Panc1 (cell line): ENCODE results near the gene ZNF710. TPM values are rescaled to one million over a fixed set of nuclear protein-coding genes. Genes with fewer than 3 reads are reported as not detected.

Experiments
- ATAC-seq: fragments of 200-7000 bp; cut with Tn5 transposase; 2 replicates; pipeline ENCODE4 v1.9.1; 2020; ENCODE audit warnings: mild to moderate bottlenecking, moderate library complexity
- BruUV-seq: library from RNA; stranded (reverse); fragments of 400-500 nt; replicated peaks from 2 replicates; lab custom pipeline; 2021; lab: Mats Ljungman, UMichigan
- CTCF ChIA-PET: fragments of 300-600 bp; sonication (Branson Sonifier 250); formaldehyde crosslinking; loops from one replicate; lab custom pipeline; 2022; ENCODE audit warnings: antibody characterized with exemption; lab: Charles Lee
- POLR2A ChIA-PET: fragments of 300-600 bp; sonication (Branson Sonifier 250); formaldehyde crosslinking; loops from one replicate; lab custom pipeline; 2022; ENCODE audit warnings: antibody characterized with exemption; lab: Charles Lee
- DNase-seq: peaks from one replicate; pipeline ENCODE4 v3.0.0-alpha.2; 2010; ENCODE audit warnings: low read depth, low spot score
- H3K27ac ChIP-seq: 2 replicates; pipeline ENCODE4 v1.5.1; 2011; ENCODE audit warnings: mild to moderate bottlenecking, low read length, inconsistent platforms
- H3K27me3 ChIP-seq: fragments of 200-500 bp; sonication (Bioruptor generic); 2 replicates; pipeline ENCODE4 v1.6.0; 2014; ENCODE audit warnings: low read length, inconsistent platforms; ENCODE audit not compliant: control insufficient read depth, insufficient read depth
- H3K36me3 ChIP-seq: fragments of 200-500 bp; sonication (Bioruptor generic); 2 replicates; pipeline ENCODE4 v1.5.1; 2014; ENCODE audit warnings: inconsistent platforms, mild to moderate bottlenecking, low read length, moderate library complexity; ENCODE audit not compliant: control insufficient read depth, insufficient read depth
- H3K4me1 ChIP-seq: 2 replicates; pipeline ENCODE4 v1.5.1; 2011; ENCODE audit warnings: inconsistent platforms, mild to moderate bottlenecking, low read length, moderate library complexity; ENCODE audit not compliant: control insufficient read depth, insufficient read depth
- H3K4me3 ChIP-seq, 2 experiments: 2 replicates each; pipeline ENCODE4 v1.5.1; 2011 to 2012; ENCODE audit warnings: low read depth in 2 of 2, low read length in 2 of 2, mild to moderate bottlenecking in 2 of 2, inconsistent platforms in 1 of 2, moderate library complexity in 1 of 2
- H3K9me3 ChIP-seq: fragments of 200-500 bp; sonication (Bioruptor generic); 2 replicates; pipeline ENCODE4 v1.5.1; 2014; ENCODE audit warnings: low read depth, mild to moderate bottlenecking, inconsistent platforms, low read length, moderate library complexity; ENCODE audit not compliant: control insufficient read depth, insufficient read depth
- CTCF ChIP-seq: fragments of 450-650 bp; IDR thresholded peaks from 2 replicates; pipeline ENCODE4 v1.5.1; 2017; ENCODE audit warnings: mild to moderate bottlenecking
- POLR2AphosphoS5 ChIP-seq: IDR thresholded peaks from 2 replicates; pipeline ENCODE4 v1.6.1; 2012; ENCODE audit warnings: mild to moderate bottlenecking, low read depth, low read length, moderate library complexity
- REST ChIP-seq, 2 experiments: IDR thresholded peaks; 2 replicates each; pipeline ENCODE4 v1.6.1; 2011 to 2012; ENCODE audit warnings: low read depth in 2 of 2, control low read depth in 1 of 2, low read length in 1 of 2, mild to moderate bottlenecking in 1 of 2, moderate library complexity in 1 of 2; ENCODE audit not compliant: insufficient read depth in 1 of 2
- SIN3A ChIP-seq: IDR thresholded peaks from 2 replicates; pipeline ENCODE4 v1.6.1; 2012; ENCODE audit warnings: low read depth, mild to moderate bottlenecking, low read length, moderate library complexity, borderline replicate concordance; ENCODE audit not compliant: insufficient read depth
- TCF7L2 ChIP-seq: IDR thresholded peaks from 2 replicates; pipeline ENCODE4 v1.6.1; 2011; ENCODE audit warnings: mild to moderate bottlenecking, low read depth, low read length, inconsistent platforms
- in situ Hi-C: cut with HindIII; loops from 2 replicates; pipeline ENCODE4 v1.10.0; 2016; ENCODE audit warnings: low sequenced_read_pairs, low pct_unique_long_range_greater_than_20kb
- intact Hi-C: fragments of 100-400 bp; cut with micrococcal nuclease; formaldehyde crosslinking; loops from one replicate; pipeline ENCODE4 v1.10.0; 2022; ENCODE audit not compliant: unreplicated experiment
- total RNA-seq: library from RNA; stranded (reverse); gene quantifications from one replicate; pipeline ENCODE4 v1.2.1, GENCODE V29; 2021; ENCODE audit not compliant: unreplicated experiment

The ZNF710 gene
- total RNA-seq, 1 experiment from 2014 or later, result 15.8 TPM

DNA sequence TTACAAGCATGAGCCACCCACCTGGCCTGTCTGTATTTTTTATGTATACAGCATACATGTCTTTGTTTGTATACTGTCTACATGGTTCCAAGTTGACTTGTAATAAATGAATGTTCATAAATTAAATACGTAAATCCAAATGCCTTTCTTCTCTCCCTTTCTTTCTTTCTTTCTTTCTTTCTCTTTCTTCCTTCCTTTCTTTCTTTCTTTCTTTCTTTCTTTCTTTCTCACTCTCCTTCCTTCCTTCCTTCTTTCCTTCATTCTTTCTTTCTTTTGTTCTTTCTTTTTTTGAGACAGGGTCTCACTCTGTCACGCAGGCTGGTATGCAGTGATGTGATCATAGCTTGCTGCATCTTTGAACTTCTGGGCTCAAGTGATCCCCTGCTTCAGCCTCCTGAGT, 17.1 kb upstream of the ZNF710 start:
- H3K9me3 ChIP-seq, result no peaks in the 10 kb centered on the region
- CTCF ChIA-PET, result no interaction called here
- in situ Hi-C loops (no loop called here), intact Hi-C loops (no loop called here)
- no peak overlapping the region for H3K27ac ChIP-seq
- DNase-seq (no peak), ATAC-seq (no peak)
- no peak overlapping the region for H3K4me3 ChIP-seq
- POLR2A ChIA-PET, result no interaction called here
- H3K27me3 ChIP-seq, result no peaks in the 10 kb centered on the region
- no peaks in the 10 kb centered on the region for H3K4me1 ChIP-seq
- no TSS peak for BruUV-seq
- no peaks in the 10 kb centered on the region for H3K36me3 ChIP-seq
- TF ChIP-seq CTCF (no peak), TCF7L2 (no peak), SIN3A (no peak), POLR2AphosphoS5 (no peak), REST (IDR thresholded peaks at IDR 0.05; ENCODE audit: insufficient read depth in 1 of 2, low read depth in 2 of 2, low read length in 1 of 2) (no peak)

DNA sequence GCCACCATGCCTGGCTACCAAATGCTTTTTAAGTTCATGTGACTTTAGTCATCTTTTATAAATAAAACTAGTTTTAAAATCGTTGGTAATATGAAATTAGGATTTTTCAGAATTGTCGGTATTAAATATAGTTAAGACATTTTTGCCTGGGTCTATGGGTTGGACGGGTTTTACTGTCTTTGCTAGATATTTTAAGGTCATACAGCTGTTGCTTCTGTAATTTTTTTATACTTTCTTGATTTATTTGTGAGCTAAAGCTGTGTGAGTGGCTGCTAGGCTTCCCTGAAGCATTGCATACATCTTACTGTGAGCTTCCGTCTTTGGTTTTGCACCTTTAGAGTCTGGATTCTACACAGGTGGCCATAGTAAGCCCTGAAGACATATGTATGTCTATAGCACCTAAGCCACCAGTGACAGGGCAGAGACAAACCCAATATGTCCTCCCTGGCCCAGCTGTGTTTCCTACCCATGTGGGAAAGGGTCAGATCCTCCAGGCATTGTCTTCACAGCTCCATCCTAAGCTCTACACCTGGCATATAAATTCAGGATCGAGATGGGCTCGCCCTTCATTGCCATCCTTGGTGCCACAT, 16.6 kb upstream of the ZNF710 start:
- Histone ChIP-seq H3K27ac (no peak overlapping the region), H3K27me3 (no peaks in the 10 kb centered on the region), H3K4me1 (no peaks in the 10 kb centered on the region), H3K9me3 (no peaks in the 10 kb centered on the region), H3K36me3 (no peaks in the 10 kb centered on the region), H3K4me3 (no peak overlapping the region)
- DNase-seq (no peak), ATAC-seq (no peak)
- intact Hi-C loops, result no loop called here
- TF ChIP-seq SIN3A (no peak), CTCF (no peak), TCF7L2 (no peak), REST (IDR thresholded peaks at IDR 0.05; ENCODE audit: insufficient read depth in 1 of 2, low read depth in 2 of 2, low read length in 1 of 2) (no peak), POLR2AphosphoS5 (no peak)
- CTCF ChIA-PET, result no interaction called here
- in situ Hi-C loops, result no loop called here
- POLR2A ChIA-PET, result no interaction called here
- no TSS peak for BruUV-seq
